Mucosa of stomach (tissue), 1 donor: Measurements from ENCODE around the gene COL2A1.

Source experiments
- H3K27me3 ChIP-seq: one replicate; pipeline ENCODE4 v1.7.0; 2013; ENCODE audit warnings: mild to moderate bottlenecking, low read length; ENCODE audit not compliant: control insufficient read depth, insufficient read depth
- H3K36me3 ChIP-seq: one replicate; pipeline ENCODE4 v1.7.0; 2013; ENCODE audit warnings: low read length; ENCODE audit not compliant: control insufficient read depth, insufficient read depth
- H3K4me1 ChIP-seq: one replicate; pipeline ENCODE4 v1.7.0; 2013; ENCODE audit warnings: mild to moderate bottlenecking, low read length; ENCODE audit not compliant: control insufficient read depth, insufficient read depth
- H3K4me3 ChIP-seq: one replicate; pipeline ENCODE4 v1.7.0; 2013; ENCODE audit warnings: low read length
- H3K9ac ChIP-seq: one replicate; pipeline ENCODE4 v1.7.0; 2013; ENCODE audit warnings: mild to moderate bottlenecking, low read length, moderate library complexity
- H3K9me3 ChIP-seq: one replicate; pipeline ENCODE4 v1.7.0; 2013; ENCODE audit warnings: mild to moderate bottlenecking, low read length, moderate library complexity; ENCODE audit not compliant: control insufficient read depth
- donor health status: Pancreatic carcinoma.

COL2A1 gene

DNA sequence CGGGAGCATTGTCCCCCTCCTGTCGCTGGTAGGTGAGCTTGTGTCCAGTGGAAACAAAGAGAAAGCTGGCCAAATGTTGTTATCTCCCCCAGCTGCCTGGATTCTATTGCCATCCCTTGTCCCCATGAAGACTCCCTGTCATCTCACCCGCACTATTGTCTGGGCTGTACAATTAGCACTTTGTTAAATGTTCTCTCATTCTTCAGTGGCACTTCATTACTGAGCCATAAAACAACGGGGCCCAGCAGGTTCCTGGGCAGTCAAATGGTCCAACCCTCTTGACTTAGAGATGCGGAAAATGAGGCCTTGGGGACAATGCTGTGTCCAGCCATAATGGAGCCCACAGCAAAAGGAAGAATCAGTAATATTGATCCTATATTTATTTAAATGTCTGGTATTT, 13.2 kb upstream of the COL2A1 start:
- Histone ChIP-seq H3K4me3 (no peak overlapping the region), H3K9ac (no peak overlapping the region), H3K36me3 (no peaks in the 10 kb centered on the region), H3K4me1 (peaks cover under 1% of the 10 kb centered on the region), H3K27me3 (no peaks in the 10 kb centered on the region), H3K9me3 (no peaks in the 10 kb centered on the region)

DNA sequence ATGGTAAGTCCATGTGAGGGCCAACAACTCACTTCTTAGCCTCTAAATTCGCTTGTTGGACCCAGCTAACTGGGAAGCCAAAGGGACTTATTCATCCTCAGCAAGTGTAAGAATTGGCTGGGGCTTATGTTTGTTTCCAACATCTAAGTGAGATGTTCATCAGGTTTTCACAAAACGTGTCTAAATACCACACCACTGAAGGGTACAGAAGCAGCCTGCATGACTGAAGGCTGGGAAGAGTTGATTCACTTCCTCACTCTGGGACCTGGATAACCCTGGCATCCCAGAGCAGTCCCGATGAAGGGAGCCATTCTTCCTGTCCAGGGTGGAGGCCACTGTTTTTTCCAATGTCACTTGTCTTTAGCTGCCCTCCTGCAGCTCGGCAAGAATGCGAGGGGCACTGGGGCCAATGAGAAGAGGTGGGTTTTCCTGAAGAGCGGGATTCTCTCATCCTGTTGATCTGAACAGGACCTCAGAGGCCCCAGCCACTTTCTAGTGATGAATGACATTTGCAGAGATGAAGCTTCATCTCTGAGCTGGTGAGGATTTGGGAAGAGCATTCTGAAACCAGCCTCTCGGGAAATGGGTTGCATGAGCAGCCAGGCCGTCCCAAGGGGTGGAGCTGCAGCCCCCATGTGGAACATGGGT, 12.2 kb upstream of the COL2A1 start:
- H3K36me3 ChIP-seq: no peaks in the 10 kb centered on the region
- H3K9ac ChIP-seq: no peak overlapping the region
- no peaks in the 10 kb centered on the region for H3K4me1 ChIP-seq
- no peak overlapping the region for H3K4me3 ChIP-seq
- no peaks in the 10 kb centered on the region for H3K27me3 ChIP-seq
- no peaks in the 10 kb centered on the region for H3K9me3 ChIP-seq

DNA sequence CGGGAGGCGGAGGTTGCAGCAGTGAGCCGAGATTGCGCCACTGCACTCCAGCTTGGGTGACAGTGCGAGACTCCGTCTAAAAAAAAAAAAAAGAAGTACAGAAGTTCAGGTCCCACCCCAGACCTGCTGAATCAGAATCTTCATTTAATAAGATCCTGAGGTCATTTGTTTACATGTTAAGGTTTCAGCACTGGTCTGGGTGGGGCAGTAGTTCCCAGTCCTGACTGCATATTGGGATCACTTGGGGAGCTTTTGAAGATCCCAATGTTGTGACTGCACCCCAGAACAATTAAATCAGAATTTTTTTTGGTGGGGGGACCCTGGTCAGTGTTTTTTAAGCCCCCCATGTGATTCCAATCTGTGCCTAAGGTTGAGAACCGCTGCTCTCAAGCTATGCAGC, 11.7 kb upstream of the COL2A1 start:
- Histone ChIP-seq H3K36me3 (no peaks in the 10 kb centered on the region), H3K9ac (no peak overlapping the region), H3K4me1 (no peaks in the 10 kb centered on the region), H3K9me3 (no peaks in the 10 kb centered on the region), H3K4me3 (no peak overlapping the region), H3K27me3 (no peaks in the 10 kb centered on the region)

DNA sequence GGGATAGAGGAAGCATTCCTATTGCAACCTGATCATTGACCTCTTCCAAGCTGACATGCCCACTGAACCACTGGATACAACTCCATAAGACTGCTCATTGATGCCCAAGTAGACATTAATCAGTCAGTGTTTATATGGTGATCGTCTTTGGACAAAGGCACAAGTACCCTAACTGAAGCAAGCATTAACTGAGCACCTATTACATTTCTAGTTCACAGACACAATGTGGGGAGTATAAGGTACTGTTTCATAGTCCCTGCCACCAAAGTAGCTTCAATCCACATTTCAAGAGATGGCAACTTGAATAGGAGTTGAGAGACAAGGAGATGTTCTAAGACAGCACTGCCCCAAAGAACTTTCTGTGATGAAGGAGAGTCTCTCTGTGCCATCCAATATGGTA, 10.9 kb upstream of the COL2A1 start:
- Histone ChIP-seq H3K27me3 (no peaks in the 10 kb centered on the region), H3K36me3 (no peaks in the 10 kb centered on the region), H3K9me3 (no peaks in the 10 kb centered on the region), H3K4me3 (no peak overlapping the region), H3K9ac (no peak overlapping the region), H3K4me1 (no peaks in the 10 kb centered on the region)

DNA sequence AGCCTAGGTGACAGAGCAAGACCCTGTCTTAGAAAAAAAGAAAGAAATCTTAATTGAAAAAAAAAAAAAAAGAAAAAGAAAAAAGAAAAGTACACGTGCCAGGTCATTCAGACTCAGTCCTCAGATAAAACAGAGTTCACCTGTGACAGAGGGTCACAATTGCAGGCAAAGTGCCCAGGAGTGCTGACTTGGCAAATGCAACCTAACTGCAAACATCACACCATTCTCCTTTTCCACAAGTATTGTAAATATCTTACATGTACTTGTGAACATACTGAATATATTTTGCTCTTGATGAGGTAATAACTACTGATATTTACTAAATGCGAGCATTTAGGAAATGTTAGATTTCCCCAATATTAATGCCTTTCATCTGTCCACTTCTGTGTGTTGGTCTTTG, 9.0 kb upstream of the COL2A1 start:
- H3K27me3 ChIP-seq: peaks cover 15% of the 10 kb centered on the region
- H3K4me3 ChIP-seq: no peak overlapping the region
- H3K9me3 ChIP-seq: no peaks in the 10 kb centered on the region
- H3K36me3 ChIP-seq: no peaks in the 10 kb centered on the region
- H3K4me1 ChIP-seq: no peaks in the 10 kb centered on the region
- no peak overlapping the region for H3K9ac ChIP-seq

DNA sequence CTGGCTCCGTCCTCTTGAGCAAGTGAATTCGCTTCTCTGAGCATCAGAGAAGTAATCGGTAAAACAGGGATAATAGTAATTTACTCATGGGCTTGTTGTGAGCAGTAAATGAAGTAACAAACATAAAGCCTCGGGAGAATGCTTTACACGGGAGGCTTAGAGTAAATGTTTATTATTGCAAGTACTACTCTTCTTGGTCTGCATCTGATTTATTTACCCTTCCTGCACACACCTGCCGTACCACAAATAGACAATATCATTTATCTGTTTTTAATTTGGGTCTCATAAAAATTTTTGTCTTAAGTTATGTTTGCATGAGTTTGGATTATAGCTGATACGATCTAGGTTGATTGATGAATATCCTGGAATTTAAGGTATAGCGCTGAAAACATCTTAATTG, 7.8 kb upstream of the COL2A1 start:
- H3K36me3 ChIP-seq: no peaks in the 10 kb centered on the region
- H3K4me3 ChIP-seq: no peak overlapping the region
- H3K4me1 ChIP-seq: no peaks in the 10 kb centered on the region
- no peaks in the 10 kb centered on the region for H3K9me3 ChIP-seq
- peaks cover 22% of the 10 kb centered on the region for H3K27me3 ChIP-seq
- H3K9ac ChIP-seq: no peak overlapping the region

DNA sequence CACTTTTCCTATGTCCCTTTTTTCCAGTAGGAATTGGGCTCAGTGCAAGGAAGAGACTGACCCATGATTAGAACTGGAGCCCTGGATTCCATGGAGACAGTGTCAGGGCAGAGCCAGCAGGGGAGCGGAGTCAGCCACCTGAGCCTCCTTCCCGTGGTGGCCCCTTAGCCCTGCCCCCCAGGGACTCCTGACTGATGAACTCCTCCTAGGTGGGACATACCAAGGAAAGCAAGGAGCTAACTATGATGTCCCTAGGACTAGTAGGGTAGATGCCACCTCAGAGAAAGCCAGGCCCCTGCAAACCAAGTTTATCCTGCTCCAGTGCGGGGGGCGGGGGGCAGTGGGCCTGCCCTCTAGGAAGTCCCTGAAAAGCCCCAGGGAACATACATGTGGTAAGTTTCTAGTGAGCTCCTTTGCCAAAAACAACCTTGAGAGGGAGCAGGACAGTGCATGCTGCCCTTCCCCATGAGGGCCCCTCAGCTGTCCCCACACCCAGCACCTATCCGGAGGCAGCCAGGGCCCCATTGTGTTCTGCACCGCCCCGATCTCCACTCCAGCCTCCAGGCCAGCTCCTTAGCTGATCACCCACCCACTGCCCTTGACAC, 6.2 kb upstream of the COL2A1 start:
- Histone ChIP-seq H3K36me3 (no peaks in the 10 kb centered on the region), H3K27me3 (peaks cover 31% of the 10 kb centered on the region), H3K4me1 (no peaks in the 10 kb centered on the region), H3K9ac (no peak overlapping the region), H3K9me3 (no peaks in the 10 kb centered on the region), H3K4me3 (no peak overlapping the region)

DNA sequence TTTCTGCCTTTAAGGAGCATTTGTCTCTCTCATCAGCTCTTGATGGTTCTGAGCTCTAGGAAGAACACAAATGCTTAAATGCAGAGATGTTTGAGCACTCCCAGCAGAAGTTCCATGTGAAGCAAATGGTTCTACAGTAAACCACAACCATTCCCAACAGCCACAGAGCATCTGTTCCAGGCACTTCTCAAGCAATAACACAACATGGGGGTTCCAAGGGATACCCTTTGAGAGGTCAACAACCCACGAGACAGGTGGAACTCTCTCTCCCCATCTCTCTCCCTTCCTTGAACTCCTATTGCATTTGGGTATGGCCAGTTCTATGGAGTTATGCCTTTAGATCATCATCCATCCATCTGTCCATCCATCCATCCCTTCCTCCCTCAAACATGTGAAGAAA, 5.2 kb upstream of the COL2A1 start:
- peaks cover 41% of the 10 kb centered on the region for H3K27me3 ChIP-seq
- H3K9ac ChIP-seq: no peak overlapping the region

DNA sequence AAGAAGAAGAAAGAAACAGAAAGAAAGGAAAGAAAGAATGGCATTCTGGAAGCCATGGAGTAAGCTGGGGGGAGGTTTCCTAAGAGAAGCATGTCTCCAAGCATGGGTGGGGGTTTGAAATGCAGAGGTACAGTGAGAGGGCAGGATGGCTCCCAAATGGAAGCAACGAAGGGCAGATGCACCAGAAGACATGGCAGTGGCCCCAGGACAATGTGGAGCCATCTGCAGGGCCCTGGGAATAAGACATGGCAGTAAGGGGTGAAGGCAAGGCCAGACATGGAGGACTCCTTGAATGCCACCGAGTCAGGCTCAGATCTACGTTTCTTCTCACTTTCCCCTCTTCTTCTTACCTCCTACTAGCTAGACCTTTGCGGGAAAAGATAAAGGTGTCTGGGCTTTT, 4.7 kb upstream of the COL2A1 start:
- Histone ChIP-seq H3K27me3 (peaks cover 46% of the 10 kb centered on the region), H3K9me3 (no peaks in the 10 kb centered on the region), H3K4me1 (peaks cover 8% of the 10 kb centered on the region), H3K4me3 (no peak overlapping the region), H3K36me3 (no peaks in the 10 kb centered on the region), H3K9ac (no peak overlapping the region)

More for the DNA sequence above, 5.2 kb upstream of the COL2A1 start:
- no peak overlapping the region for H3K4me3 ChIP-seq
- no peaks in the 10 kb centered on the region for H3K9me3 ChIP-seq
- H3K4me1 ChIP-seq: peaks cover 6% of the 10 kb centered on the region
- no peaks in the 10 kb centered on the region for H3K36me3 ChIP-seq

DNA sequence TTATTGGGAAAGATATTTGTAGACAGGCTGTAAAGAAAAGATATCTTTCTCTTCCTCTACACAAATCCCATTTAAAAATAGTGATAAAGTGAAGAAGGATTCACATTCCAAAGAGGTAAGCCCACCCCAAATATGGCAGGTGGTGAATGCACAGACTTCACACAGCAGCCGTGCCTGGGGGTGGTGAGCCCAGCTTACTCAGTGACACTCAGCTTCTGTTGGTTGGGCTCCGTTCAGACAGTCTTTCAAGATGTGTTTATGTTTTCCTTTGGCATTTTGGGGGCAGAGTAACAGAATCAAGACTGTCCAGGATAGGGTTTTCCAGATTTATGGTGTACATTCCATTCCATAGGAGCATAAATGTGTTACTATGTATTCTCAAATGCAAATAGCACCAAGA, 4.1 kb upstream of the COL2A1 start:
- Histone ChIP-seq H3K36me3 (no peaks in the 10 kb centered on the region), H3K4me3 (no peak overlapping the region), H3K4me1 (peaks cover 8% of the 10 kb centered on the region), H3K27me3 (peaks cover 52% of the 10 kb centered on the region), H3K9ac (no peak overlapping the region), H3K9me3 (no peaks in the 10 kb centered on the region)

DNA sequence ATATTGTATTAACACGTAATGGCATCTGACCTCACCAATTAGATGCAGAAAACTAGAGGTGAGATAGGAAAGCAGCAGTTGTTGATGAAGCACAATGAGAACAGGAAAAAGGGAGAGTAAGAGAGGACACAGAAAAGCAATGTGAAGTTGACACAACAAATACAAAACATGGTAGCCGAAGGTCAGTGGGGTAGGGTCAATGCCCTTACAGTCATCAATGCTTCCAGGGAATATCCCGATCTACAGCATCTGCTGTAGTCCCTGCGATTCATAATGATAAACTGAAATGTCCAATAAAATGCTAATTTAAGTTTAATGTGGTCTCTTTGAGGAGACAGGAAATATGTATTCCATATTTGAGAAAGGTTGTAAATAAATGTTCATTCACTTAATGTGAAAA, 2.9 kb upstream of the COL2A1 start:
- H3K27me3 ChIP-seq: peaks cover 64% of the 10 kb centered on the region
- H3K9ac ChIP-seq: no peak overlapping the region
- peaks cover 20% of the 10 kb centered on the region for H3K4me1 ChIP-seq
- no peaks in the 10 kb centered on the region for H3K36me3 ChIP-seq
- no peak overlapping the region for H3K4me3 ChIP-seq
- no peaks in the 10 kb centered on the region for H3K9me3 ChIP-seq

DNA sequence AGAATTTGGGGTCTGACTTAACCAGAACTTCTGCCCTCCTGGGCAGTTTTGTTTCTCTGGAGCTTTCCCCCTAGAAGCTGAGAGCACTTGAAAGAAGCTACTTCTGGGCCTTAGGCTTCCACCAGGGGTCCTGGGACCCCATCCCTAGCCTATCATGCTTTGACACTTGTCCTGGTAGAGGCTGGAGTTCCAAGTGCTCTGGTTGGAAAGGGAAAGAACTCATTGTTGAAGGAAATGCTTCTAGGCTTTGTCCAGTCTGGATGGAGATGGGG, 1.4 kb upstream of the COL2A1 start:
- H3K9me3 ChIP-seq: no peaks in the 10 kb centered on the region
- no peak overlapping the region for H3K4me3 ChIP-seq
- no peak overlapping the region for H3K9ac ChIP-seq
- H3K4me1 ChIP-seq: peaks cover 34% of the 10 kb centered on the region
- peaks cover 79% of the 10 kb centered on the region for H3K27me3 ChIP-seq
- no peaks in the 10 kb centered on the region for H3K36me3 ChIP-seq
